ENCODE results near the gene CACYBP. TPM values are rescaled to one million over a fixed set of nuclear protein-coding genes. Genes with fewer than 3 reads are reported as not detected.

The CACYBP gene
- total RNA-seq, 1 donor from 2014 or later: 70.2 TPM

DNA sequence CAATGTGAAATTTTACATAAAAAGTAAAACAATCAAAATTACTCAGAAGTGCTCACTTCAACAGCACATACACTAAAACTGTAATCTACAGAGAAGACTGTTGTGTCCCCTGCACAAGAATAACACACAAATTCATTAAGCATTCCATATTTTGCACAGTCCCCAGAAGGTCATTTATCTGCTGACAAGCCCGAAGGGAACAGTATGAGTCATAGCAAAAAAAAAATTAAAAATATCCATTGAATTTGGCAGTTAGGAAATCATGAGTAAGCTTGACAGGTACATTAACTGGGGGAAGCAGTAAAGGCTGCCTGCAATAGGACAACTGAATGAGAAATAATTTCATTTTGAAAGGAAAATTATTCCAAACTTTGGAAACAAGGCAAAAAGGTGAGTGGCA is 3.3 kb upstream of the CACYBP start:
- Histone ChIP-seq H3K4me1 (peaks cover 5% of the 10 kb centered on the region), H3K4me3 (no peak overlapping the region), H3K27me3 (no peaks in the 10 kb centered on the region), H3K36me3 (peaks cover 3% of the 10 kb centered on the region), H3K27ac (no peak overlapping the region), H3K9me3 (no peaks in the 10 kb centered on the region)
- intact Hi-C loops (cut with DNase I): no loop called here
- DNase-seq (no peak), ATAC-seq (no peak)
- TF ChIP-seq CTCF (IDR thresholded peaks at IDR 0.05): no peak

- H3K27ac ChIP-seq: no peak overlapping the region
- peaks cover 3% of the 10 kb centered on the region for H3K36me3 ChIP-seq
- TF ChIP-seq CTCF (IDR thresholded peaks at IDR 0.05): no peak
- peaks cover 8% of the 10 kb centered on the region for H3K4me1 ChIP-seq
- ATAC-seq: no peak
- no peak overlapping the region for H3K4me3 ChIP-seq
- intact Hi-C loops (cut with DNase I): no loop called here
- DNase-seq: no peak
- no peaks in the 10 kb centered on the region for H3K9me3 ChIP-seq
- H3K27me3 ChIP-seq: no peaks in the 10 kb centered on the region
These were observed 2.7 kb upstream of the CACYBP start for GRCh38 chr1:174997041-174997440.

DNA sequence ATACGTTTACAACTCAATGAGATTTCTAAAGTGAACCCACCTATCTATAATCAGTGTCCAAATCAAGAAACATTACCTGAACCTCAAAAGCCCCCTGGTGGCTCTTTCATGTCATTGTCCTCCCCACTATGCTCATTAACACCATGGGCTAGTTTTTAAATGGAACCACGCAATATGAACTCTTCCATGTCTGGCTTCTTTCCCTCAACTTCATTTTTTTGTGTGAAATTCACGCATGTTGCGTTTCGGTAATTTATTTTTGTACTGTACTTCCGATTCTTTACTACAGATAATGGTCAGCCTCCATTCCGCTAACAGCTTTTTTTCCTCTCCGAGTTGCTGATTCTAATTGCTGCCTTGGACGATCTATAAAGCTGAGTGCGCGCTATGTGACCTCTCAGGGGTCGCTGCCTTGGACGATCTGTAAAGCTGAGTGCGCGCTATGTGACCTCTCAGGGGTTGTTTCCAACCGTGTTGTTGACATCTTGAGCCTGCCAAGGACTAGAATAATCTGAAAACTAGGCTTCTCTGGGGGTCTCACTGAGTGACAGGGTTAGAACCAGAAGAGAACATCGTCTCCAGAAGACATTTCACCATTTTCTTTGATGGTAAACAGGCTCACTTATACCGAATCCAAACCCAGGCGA is 1.1 kb upstream of the CACYBP start:
- DNase-seq (no peak), ATAC-seq (peak; percentile 31)
- intact Hi-C loops (cut with DNase I): no loop called here
- Histone ChIP-seq H3K9me3 (no peaks in the 10 kb centered on the region), H3K36me3 (peaks cover 3% of the 10 kb centered on the region), H3K4me3 (peak overlapping the region; percentile 88), H3K27me3 (no peaks in the 10 kb centered on the region), H3K4me1 (peaks cover 14% of the 10 kb centered on the region), H3K27ac (peak overlapping the region; percentile 98)
- peak; percentile 80 for TF ChIP-seq CTCF (IDR thresholded peaks at IDR 0.05)

- peak overlapping the region; percentile 88 for H3K4me3 ChIP-seq
- H3K27me3 ChIP-seq: no peaks in the 10 kb centered on the region
- H3K36me3 ChIP-seq: no peaks in the 10 kb centered on the region
- ATAC-seq (peak; percentile 93), DNase-seq (peak; percentile 98)
- no peak for TF ChIP-seq CTCF (IDR thresholded peaks at IDR 0.05)
- H3K27ac ChIP-seq: peak overlapping the region; percentile 98
- peaks cover 15% of the 10 kb centered on the region for H3K4me1 ChIP-seq
- intact Hi-C loops (cut with DNase I): no loop called here
- H3K9me3 ChIP-seq: no peaks in the 10 kb centered on the region
These were observed 371 bp upstream of the CACYBP start for GRCh38 chr1:174999216-174999935.

- Histone ChIP-seq H3K4me1 (peaks cover 15% of the 10 kb centered on the region), H3K27me3 (no peaks in the 10 kb centered on the region), H3K9me3 (no peaks in the 10 kb centered on the region), H3K4me3 (peak overlapping the region; percentile 88), H3K27ac (peak overlapping the region; percentile 98), H3K36me3 (peaks cover 7% of the 10 kb centered on the region)
- DNase-seq (no peak), ATAC-seq (no peak)
- TF ChIP-seq CTCF (IDR thresholded peaks at IDR 0.05): no peak
- intact Hi-C loops (cut with DNase I): no loop called here
These were observed 995 bp downstream of the CACYBP start for GRCh38 chr1:175000697-175001187.

All from upper lobe of right lung (tissue), 1 donor.